T-cell (primary cell): ENCODE measurements around the gene GJB3. TPM values are rescaled to one million over a fixed set of nuclear protein-coding genes. Genes with fewer than 3 reads are reported as not detected.

Source experiments
- ATAC-seq, 4 experiments: fragments of 200-7000 bp in 3 of 4; fragments of 150-1000 bp in 1 of 4; cut with Tn5 transposase; replicated peaks in 1 of 4; 1 replicate in 3 of 4; 2 replicates in 1 of 4; pipeline ENCODE4 v1.10.0; 2021; ENCODE audit warnings: moderate library complexity in 3 of 4, mild to moderate bottlenecking in 2 of 4, moderate number of reproducible peaks in 1 of 4
- CTCF ChIA-PET, 2 donors: fragments of 300-600 bp; sonication (Branson Sonifier 250); formaldehyde crosslinking; loops; one replicate each; lab custom pipeline; 2022; ENCODE audit warnings: antibody characterized with exemption in 2 of 2; lab: Charles Lee
- POLR2A ChIA-PET, 2 donors: fragments of 300-600 bp; sonication (Branson Sonifier 250); formaldehyde crosslinking; loops; one replicate each; lab custom pipeline; 2022; ENCODE audit warnings: antibody characterized with exemption in 2 of 2; lab: Charles Lee
- DNase-seq, 35 experiments: peaks; one replicate each; pipeline versions ENCODE4 v3.0.0 to v3.0.0-alpha.2; 2013 to 2023
- H3K27ac ChIP-seq: one replicate; pipeline ENCODE4 v1.5.1; 2013; ENCODE audit warnings: low read length
- H3K27me3 ChIP-seq, 2 experiments: replicated peaks in 1 of 2; 1 replicate in 1 of 2; 2 replicates in 1 of 2; pipeline versions ENCODE4 v1.6.1 to v1.7.0; 2013; ENCODE audit warnings: low read length in 1 of 2, mixed read lengths in 1 of 2; ENCODE audit not compliant: control insufficient read depth in 2 of 2, insufficient read depth in 2 of 2; ENCODE audit errors: extremely low read depth in 1 of 2
- H3K36me3 ChIP-seq, 2 donors: 1 replicate in 1 of 2; 2 replicates in 1 of 2; pipeline versions ENCODE4 v1.6.1 to v1.7.0; 2013; ENCODE audit warnings: low read length in 1 of 2; ENCODE audit not compliant: control insufficient read depth in 2 of 2, insufficient read depth in 1 of 2; ENCODE audit errors: extremely low read depth in 1 of 2
- H3K4me1 ChIP-seq, 2 experiments: 1 replicate in 1 of 2; 2 replicates in 1 of 2; pipeline versions ENCODE4 v1.6.1 to v1.7.0; 2013; ENCODE audit warnings: low read length in 2 of 2, mixed read lengths in 1 of 2; ENCODE audit not compliant: insufficient read depth in 2 of 2, control insufficient read depth in 1 of 2; ENCODE audit errors: extremely low read depth in 1 of 2
- H3K4me3 ChIP-seq, 2 donors: 1 replicate in 1 of 2; 2 replicates in 1 of 2; pipeline versions ENCODE4 v1.5.1 to v1.7.0; 2013; ENCODE audit warnings: mild to moderate bottlenecking in 2 of 2, low read length in 1 of 2, moderate library complexity in 1 of 2; ENCODE audit not compliant: control insufficient read depth in 1 of 2; ENCODE audit errors: extremely low read depth in 1 of 2
- H3K9me3 ChIP-seq: 2 replicates; pipeline ENCODE4 v1.7.0; 2013
- H3K27ac Mint-ChIP-seq, 2 donors: one replicate each; pipeline ENCODE4 v1.8.0; 2020 to 2021; ENCODE audit warnings: mild to moderate bottlenecking in 2 of 2, mixed read lengths in 2 of 2
- H3K27me3 Mint-ChIP-seq, 2 donors: one replicate each; pipeline ENCODE4 v1.8.0; 2021 to 2022; ENCODE audit warnings: mixed read lengths in 2 of 2
- H3K36me3 Mint-ChIP-seq: one replicate; pipeline ENCODE4 v1.8.0; 2021; ENCODE audit warnings: mixed read lengths
- H3K4me1 Mint-ChIP-seq, 3 donors: one replicate each; pipeline ENCODE4 v1.8.0; 2020 to 2022; ENCODE audit warnings: mixed read lengths in 3 of 3, mild to moderate bottlenecking in 1 of 3
- H3K4me3 Mint-ChIP-seq, 3 donors: one replicate each; pipeline ENCODE4 v1.8.0; 2020 to 2022; ENCODE audit warnings: mild to moderate bottlenecking in 3 of 3, mixed read lengths in 3 of 3, moderate library complexity in 3 of 3
- H3K9me3 Mint-ChIP-seq, 3 donors: one replicate each; pipeline ENCODE4 v1.8.0; 2020 to 2022; ENCODE audit warnings: mixed read lengths in 3 of 3
- WGBS: methylation state at CpG from one replicate; pipeline ENCODE4 v1.1.5; 2013; ENCODE audit warnings: missing lambda C conversion rate; ENCODE audit not compliant: insufficient coverage; 5-methylcytosine and 5-hydroxymethylcytosine counted together
- total RNA-seq, 35 experiments: library from RNA in 6 of 35; stranded (reverse) in 6 of 35; fragments of 120-200 nt in 1 of 35; gene quantifications; one replicate each; pipeline versions ENCODE4 v1.2.1 to v1.2.4 and lab custom pipeline; 2013 to 2026

The GJB3 gene
- total RNA-seq, 5 donors from 2014 or later (not counting 1 experiment from before 2014, with no cell fraction given), result not detected

- Histone ChIP-seq H3K27ac (no peak overlapping the region), H3K4me1 (peaks cover 0 to 6% of the 10 kb centered on the region in 2 experiments), H3K9me3 (no peaks in the 10 kb centered on the region), H3K4me3 (no peak overlapping the region), H3K36me3 (no peaks in the 10 kb centered on the region), H3K27me3 (peaks cover 4 to 47% of the 10 kb centered on the region in 2 experiments)
- DNase-seq (no peak), ATAC-seq (no peak)
- H3K9me3 Mint-ChIP-seq, result no peaks in the 10 kb centered on the region
- H3K4me3 Mint-ChIP-seq, result no peak overlapping the region
- no peaks in the 10 kb centered on the region for H3K36me3 Mint-ChIP-seq
- no peaks in the 10 kb centered on the region for H3K4me1 Mint-ChIP-seq
- no peak overlapping the region for H3K27ac Mint-ChIP-seq
- POLR2A ChIA-PET, result no interaction called here
- peaks cover 27 to 35% of the 10 kb centered on the region in 2 donors for H3K27me3 Mint-ChIP-seq
- 35% methylated on average over 3 of the region's 3 CpGs for WGBS
- CTCF ChIA-PET, result no interaction called here
Observed at GRCh38 chr1:34776911-34777310, 4.1 kb upstream of the GJB3 start.

DNA sequence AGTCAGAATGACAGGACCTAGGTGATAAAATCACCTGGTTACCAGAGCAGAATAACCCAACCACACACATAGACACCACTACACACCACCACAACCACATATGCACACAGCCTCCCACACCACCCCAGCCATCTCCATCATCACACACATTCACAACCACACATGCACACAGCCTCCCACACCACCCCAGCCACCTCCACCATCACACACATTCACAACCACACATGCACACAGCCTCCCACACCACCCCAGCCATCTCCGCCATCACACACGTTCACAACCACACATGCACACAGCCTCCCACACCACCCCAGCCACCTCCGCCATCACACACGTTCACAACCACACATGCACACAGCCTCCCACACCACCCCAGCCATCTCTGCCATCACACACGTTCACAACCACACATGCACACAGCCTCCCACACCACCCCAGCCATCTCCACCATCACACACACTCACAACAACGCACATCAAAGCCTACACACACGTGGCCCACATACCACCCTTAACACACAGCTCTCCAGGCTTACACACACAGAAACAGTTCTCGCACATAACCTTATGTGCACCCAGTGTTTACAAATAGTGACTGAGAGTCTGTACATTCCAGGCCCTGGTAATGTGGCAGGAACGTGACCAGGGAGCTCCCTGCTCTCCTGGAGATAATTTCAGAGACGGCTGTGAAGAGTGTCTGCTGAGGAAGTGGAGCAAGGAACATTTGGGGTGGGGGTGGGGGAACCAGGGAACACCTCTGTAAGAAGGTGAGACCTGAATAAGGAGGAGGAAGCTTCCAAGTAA is 3.3 kb upstream of the GJB3 start:
- Mint-ChIP-seq H3K4me1 (peaks cover 0 to 3% (median 2%) of the 10 kb centered on the region in 3 donors), H3K9me3 (no peaks in the 10 kb centered on the region), H3K4me3 (no peak overlapping the region), H3K27me3 (peaks cover 35 to 38% of the 10 kb centered on the region in 2 donors), H3K27ac (no peak overlapping the region), H3K36me3 (no peaks in the 10 kb centered on the region)
- ATAC-seq (no peak), DNase-seq (no peak)
- Histone ChIP-seq H3K36me3 (no peaks in the 10 kb centered on the region), H3K27me3 (peaks cover 7 to 55% of the 10 kb centered on the region in 2 experiments), H3K9me3 (no peaks in the 10 kb centered on the region), H3K4me1 (peaks cover 0 to 9% of the 10 kb centered on the region in 2 experiments), H3K4me3 (no peak overlapping the region), H3K27ac (no peak overlapping the region)
- WGBS, result 41% methylated on average over 8 of the region's 10 CpGs
- CTCF ChIA-PET, result no interaction called here
- POLR2A ChIA-PET, result no interaction called here

DNA sequence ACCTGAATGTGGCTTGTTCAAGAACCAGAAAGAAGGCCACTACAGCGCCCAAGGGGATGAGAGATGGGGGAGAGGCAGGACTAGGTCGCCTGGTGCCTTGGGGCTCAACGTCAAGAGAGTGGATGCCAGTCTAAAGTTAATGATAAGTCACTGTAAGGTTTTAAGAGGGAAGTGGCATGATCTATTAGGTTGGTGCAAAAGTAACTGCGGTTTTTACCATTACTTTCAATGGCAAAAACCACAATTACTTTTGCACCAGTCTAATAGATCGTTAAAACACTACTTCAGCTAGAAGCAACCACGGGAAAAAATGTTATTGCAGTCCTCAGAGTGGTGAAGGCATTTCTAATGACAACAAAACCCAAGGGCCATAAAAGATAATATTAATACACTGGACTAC is 2.6 kb upstream of the GJB3 start:
- Histone ChIP-seq H3K9me3 (no peaks in the 10 kb centered on the region), H3K27ac (no peak overlapping the region), H3K4me3 (no peak overlapping the region), H3K27me3 (peaks cover 7 to 61% of the 10 kb centered on the region in 2 experiments), H3K36me3 (no peaks in the 10 kb centered on the region), H3K4me1 (peaks cover 0 to 9% of the 10 kb centered on the region in 2 experiments)
- Mint-ChIP-seq H3K27me3 (peaks cover 42 to 45% of the 10 kb centered on the region in 2 donors), H3K4me1 (peaks cover 0 to 3% (median 2%) of the 10 kb centered on the region in 3 donors), H3K27ac (no peak overlapping the region), H3K9me3 (no peaks in the 10 kb centered on the region), H3K4me3 (no peak overlapping the region), H3K36me3 (no peaks in the 10 kb centered on the region)
- WGBS, result 53% methylated on average over 2 of the region's 6 CpGs
- DNase-seq (no peak), ATAC-seq (no peak)
- ChIA-PET POLR2A (no interaction called here), CTCF (no interaction called here)

DNA sequence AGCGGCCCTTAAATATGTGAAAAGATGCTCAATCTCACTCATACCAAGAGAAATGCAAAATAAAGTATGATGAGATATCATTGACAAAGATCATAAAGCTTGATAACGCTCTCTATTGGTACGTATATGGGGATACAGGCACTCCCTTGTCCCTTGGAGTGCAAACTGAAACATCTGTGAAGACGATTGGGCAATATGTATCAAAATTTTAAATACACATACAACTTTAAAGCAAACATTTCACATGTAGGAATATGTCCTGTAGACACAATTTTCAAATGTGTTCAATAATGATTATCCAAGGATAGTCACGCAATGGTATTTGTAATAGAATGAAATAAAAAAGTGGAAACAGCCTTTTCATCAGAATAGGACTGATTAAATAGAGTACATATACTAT is 2.0 kb upstream of the GJB3 start:
- no peaks in the 10 kb centered on the region for H3K9me3 ChIP-seq
- no peak overlapping the region for H3K27ac ChIP-seq
- no peaks in the 10 kb centered on the region for H3K9me3 Mint-ChIP-seq
- no peak overlapping the region for H3K4me3 Mint-ChIP-seq
- H3K4me3 ChIP-seq, result no peak overlapping the region
- ChIA-PET POLR2A (no interaction called here), CTCF (interaction anchor here in 1 of 2 donors (0.7 kb wide), 1 partner anchor 91 kb away, joined by 3 read pairs; no protein-coding TSS in a partner anchor)
- peaks cover 0 to 9% of the 10 kb centered on the region in 2 experiments for H3K4me1 ChIP-seq
- H3K27me3 Mint-ChIP-seq, result peaks cover 45 to 50% of the 10 kb centered on the region in 2 donors
- no peaks in the 10 kb centered on the region for H3K36me3 ChIP-seq
- H3K27ac Mint-ChIP-seq, result no peak overlapping the region
- WGBS, result no CpG with 5 or more reads among the region's 5 CpGs
- H3K27me3 ChIP-seq, result peaks cover 7 to 66% of the 10 kb centered on the region in 2 experiments
- peaks cover 0 to 3% (median 2%) of the 10 kb centered on the region in 3 donors for H3K4me1 Mint-ChIP-seq
- no peaks in the 10 kb centered on the region for H3K36me3 Mint-ChIP-seq
- ATAC-seq, result no peak
- DNase-seq, result no peak

DNA sequence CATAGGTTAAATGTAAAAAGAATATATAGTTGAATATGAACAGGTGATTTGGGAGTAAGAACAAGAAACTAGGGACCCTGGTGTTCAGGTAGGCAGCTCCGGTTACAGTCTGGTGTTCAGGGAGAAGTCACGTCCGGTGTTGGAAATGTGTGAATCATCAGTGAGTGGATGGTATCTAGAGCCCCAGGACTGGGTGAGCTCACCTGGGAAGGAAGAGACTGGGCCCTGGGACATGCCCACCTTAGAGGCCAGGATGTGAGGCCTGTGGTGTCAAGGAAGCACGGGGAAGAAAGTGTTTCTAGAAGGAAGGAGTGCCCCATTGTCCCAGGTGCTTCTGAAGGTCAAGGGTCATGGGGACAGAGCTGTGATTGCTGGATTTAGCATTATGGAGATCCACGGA is 1.5 kb upstream of the GJB3 start:
- H3K9me3 Mint-ChIP-seq, result no peaks in the 10 kb centered on the region
- H3K4me1 ChIP-seq, result peaks cover 0 to 9% of the 10 kb centered on the region in 2 experiments
- H3K9me3 ChIP-seq, result no peaks in the 10 kb centered on the region
- WGBS, result 85% methylated on average over 4 of the region's 5 CpGs
- peaks cover 0 to 3% (median 2%) of the 10 kb centered on the region in 3 donors for H3K4me1 Mint-ChIP-seq
- H3K36me3 ChIP-seq, result no peaks in the 10 kb centered on the region
- no peak overlapping the region for H3K4me3 ChIP-seq
- H3K27ac ChIP-seq, result no peak overlapping the region
- no peaks in the 10 kb centered on the region for H3K36me3 Mint-ChIP-seq
- no peak overlapping the region for H3K4me3 Mint-ChIP-seq
- peaks cover 7 to 62% of the 10 kb centered on the region in 2 experiments for H3K27me3 ChIP-seq
- CTCF ChIA-PET, result interaction anchor here in 1 of 2 donors (0.7 kb wide), 1 partner anchor 91 kb away, joined by 3 read pairs; no protein-coding TSS in a partner anchor
- peaks cover 47 to 52% of the 10 kb centered on the region in 2 donors for H3K27me3 Mint-ChIP-seq
- POLR2A ChIA-PET, result no interaction called here
- no peak overlapping the region for H3K27ac Mint-ChIP-seq
- ATAC-seq (no peak), DNase-seq (no peak)

DNA sequence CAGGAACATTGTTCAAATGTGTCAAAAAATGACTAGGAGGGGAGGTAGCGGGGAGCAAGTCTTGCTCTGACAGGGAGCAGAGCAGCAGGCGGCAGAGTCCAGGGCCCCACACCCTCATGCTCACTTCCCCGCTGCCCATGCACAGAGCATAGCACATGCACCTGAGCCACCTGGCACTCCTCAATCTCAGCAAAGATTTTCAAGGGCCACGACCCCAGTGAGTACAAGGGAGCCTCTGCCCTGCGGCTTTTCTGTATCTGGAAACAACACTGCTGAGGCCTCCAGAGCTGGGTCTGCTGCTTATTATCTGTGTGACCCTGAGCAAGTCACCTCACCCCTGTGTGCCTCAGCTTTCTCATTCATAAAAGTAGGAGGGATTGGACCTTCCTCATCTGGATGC is 1.1 kb upstream of the GJB3 start:
- H3K9me3 ChIP-seq, result no peaks in the 10 kb centered on the region
- Mint-ChIP-seq H3K4me1 (peaks cover 0 to 3% (median 2%) of the 10 kb centered on the region in 3 donors), H3K36me3 (no peaks in the 10 kb centered on the region), H3K9me3 (no peaks in the 10 kb centered on the region), H3K4me3 (no peak overlapping the region), H3K27me3 (peaks cover 47 to 52% of the 10 kb centered on the region in 2 donors), H3K27ac (no peak overlapping the region)
- ChIA-PET POLR2A (no interaction called here), CTCF (no interaction called here)
- no peak overlapping the region for H3K4me3 ChIP-seq
- DNase-seq (no peak), ATAC-seq (no peak)
- H3K4me1 ChIP-seq, result peaks cover 0 to 9% of the 10 kb centered on the region in 2 experiments
- no peaks in the 10 kb centered on the region for H3K36me3 ChIP-seq
- no peak overlapping the region for H3K27ac ChIP-seq
- WGBS, result 86% methylated on average over 4 of the region's 5 CpGs
- peaks cover 7 to 64% of the 10 kb centered on the region in 2 experiments for H3K27me3 ChIP-seq
